ENCODE data around the gene FAM120A. TPM values are rescaled to one million over a fixed set of nuclear protein-coding genes. Genes with fewer than 3 reads are reported as not detected.

Gene FAM120A
- 10 to 100 TPM; 73.8 to 83.0 (median 75.7) TPM for polyA plus RNA-seq (ENCODE audit: insufficient read length in 3 of 3)
- long read RNA-seq, donor 1, full-length matches to known transcripts = 4 of 14 reads
- long read RNA-seq, donor 1, partial matches to known transcripts = 10 of 14 reads
- long read RNA-seq, donor 1, other reads (novel, unspliced or antisense) = 0 of 14 reads
- long read RNA-seq, donor 2, full-length matches to known transcripts = 1 of 1 reads
- long read RNA-seq, donor 2, partial matches to known transcripts = 0 of 1 reads
- long read RNA-seq, donor 2, other reads (novel, unspliced or antisense) = 0 of 1 reads
- long read RNA-seq, donor 3, full-length matches to known transcripts = 13 of 23 reads
- long read RNA-seq, donor 3, partial matches to known transcripts = 10 of 23 reads
- long read RNA-seq, donor 3, other reads (novel, unspliced or antisense) = 0 of 23 reads
- long read RNA-seq, donor 4, full-length matches to known transcripts = 7 of 21 reads
- long read RNA-seq, donor 4, partial matches to known transcripts = 14 of 21 reads
- long read RNA-seq, donor 4, other reads (novel, unspliced or antisense) = 0 of 21 reads
- long read RNA-seq, donor 5 = 0 reads
- long read RNA-seq, donor 6, full-length matches to known transcripts = 2 of 24 reads
- long read RNA-seq, donor 6, partial matches to known transcripts = 22 of 24 reads
- long read RNA-seq, donor 6, other reads (novel, unspliced or antisense) = 0 of 24 reads
- long read RNA-seq, donor 7, full-length matches to known transcripts = 3 of 9 reads
- long read RNA-seq, donor 7, partial matches to known transcripts = 6 of 9 reads
- long read RNA-seq, donor 7, other reads (novel, unspliced or antisense) = 0 of 9 reads
- long read RNA-seq, donor 8, full-length matches to known transcripts = 13 of 37 reads
- long read RNA-seq, donor 8, partial matches to known transcripts = 24 of 37 reads
- long read RNA-seq, donor 8, other reads (novel, unspliced or antisense) = 0 of 37 reads
- long read RNA-seq, donor 9, full-length matches to known transcripts = 7 of 20 reads
- long read RNA-seq, donor 9, partial matches to known transcripts = 13 of 20 reads
- long read RNA-seq, donor 9, other reads (novel, unspliced or antisense) = 0 of 20 reads
- long read RNA-seq, donor 10, full-length matches to known transcripts = 2 of 68 reads
- long read RNA-seq, donor 10, partial matches to known transcripts = 66 of 68 reads
- long read RNA-seq, donor 10, other reads (novel, unspliced or antisense) = 0 of 68 reads
- long read RNA-seq, donor 11, full-length matches to known transcripts = 5 of 23 reads
- long read RNA-seq, donor 11, partial matches to known transcripts = 18 of 23 reads
- long read RNA-seq, donor 11, other reads (novel, unspliced or antisense) = 0 of 23 reads
- long read RNA-seq, donor 12, full-length matches to known transcripts = 2 of 17 reads
- long read RNA-seq, donor 12, partial matches to known transcripts = 15 of 17 reads
- long read RNA-seq, donor 12, other reads (novel, unspliced or antisense) = 0 of 17 reads
- long read RNA-seq, donor 13 = 0 reads
- long read RNA-seq, donor 14, full-length matches to known transcripts = 5 of 41 reads
- long read RNA-seq, donor 14, partial matches to known transcripts = 7 of 41 reads
- long read RNA-seq, donor 14, other reads (novel, unspliced or antisense) = 29 of 41 reads
- long read RNA-seq, donor 15, full-length matches to known transcripts = 2 of 10 reads
- long read RNA-seq, donor 15, partial matches to known transcripts = 8 of 10 reads
- long read RNA-seq, donor 15, other reads (novel, unspliced or antisense) = 0 of 10 reads
- long read RNA-seq, donor 16, full-length matches to known transcripts = 20 of 90 reads
- long read RNA-seq, donor 16, partial matches to known transcripts = 70 of 90 reads
- long read RNA-seq, donor 16, other reads (novel, unspliced or antisense) = 0 of 90 reads

GRCh38 chr9:93450945-93451815, at the start of gene FAM120A:
FAM120A (plus strand) TSS chr9:93451685; CDS start chr9:93451916, 231 bp downstream.
- peak in 8 of 11 donors; percentile 40 to 80 (median 72) for DNase-seq (ENCODE audit: extremely low read depth in 1 of 11, low read depth in 9 of 11, low spot score in 4 of 11)

- DNase-seq (ENCODE audit: extremely low read depth in 1 of 11, low read depth in 9 of 11, low spot score in 4 of 11) = no peak
Measured at GRCh38 chr9:93406371-93406770, 45.1 kb upstream of the FAM120A start.

GRCh38 chr9:93413530-93413929, 38.0 kb upstream of the FAM120A start:
- DNase-seq (ENCODE audit: extremely low read depth in 1 of 11, low read depth in 9 of 11, low spot score in 4 of 11) = no peak

GRCh38 chr9:93415176-93415690, 36.3 kb upstream of the FAM120A start:
- no peak for DNase-seq (ENCODE audit: extremely low read depth in 1 of 11, low read depth in 9 of 11, low spot score in 4 of 11)

GRCh38 chr9:93416530-93417235, 34.8 kb upstream of the FAM120A start:
- DNase-seq (ENCODE audit: extremely low read depth in 1 of 11, low read depth in 9 of 11, low spot score in 4 of 11) = no peak

DNA sequence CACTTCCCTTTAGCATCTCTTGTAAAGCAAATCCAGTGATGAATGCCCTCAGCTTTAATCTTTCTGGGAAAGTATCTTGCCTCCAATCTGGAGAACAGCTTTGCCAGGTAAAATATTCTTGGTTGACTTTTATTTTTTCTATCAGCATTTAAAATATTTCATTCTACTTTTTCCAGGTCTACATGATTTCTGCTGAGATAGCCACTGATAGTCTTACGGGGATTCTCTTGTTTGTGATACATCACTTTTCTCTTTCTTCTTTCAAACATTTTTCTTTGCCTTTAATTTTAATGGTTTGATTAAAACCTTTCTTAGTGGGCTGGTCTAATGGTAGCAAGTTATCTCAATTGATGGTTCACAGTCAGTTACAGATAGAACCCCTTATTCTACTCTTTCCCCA, 33.9 kb upstream of the FAM120A start:
- no peak for DNase-seq (ENCODE audit: extremely low read depth in 1 of 11, low read depth in 9 of 11, low spot score in 4 of 11)

GRCh38 chr9:93419023-93419422, 32.5 kb upstream of the FAM120A start:
- DNase-seq (ENCODE audit: extremely low read depth in 1 of 11, low read depth in 9 of 11, low spot score in 4 of 11) = no peak

- no peak for DNase-seq (ENCODE audit: extremely low read depth in 1 of 11, low read depth in 9 of 11, low spot score in 4 of 11)
Measured at GRCh38 chr9:93422977-93423616, 28.4 kb upstream of the FAM120A start.

DNA sequence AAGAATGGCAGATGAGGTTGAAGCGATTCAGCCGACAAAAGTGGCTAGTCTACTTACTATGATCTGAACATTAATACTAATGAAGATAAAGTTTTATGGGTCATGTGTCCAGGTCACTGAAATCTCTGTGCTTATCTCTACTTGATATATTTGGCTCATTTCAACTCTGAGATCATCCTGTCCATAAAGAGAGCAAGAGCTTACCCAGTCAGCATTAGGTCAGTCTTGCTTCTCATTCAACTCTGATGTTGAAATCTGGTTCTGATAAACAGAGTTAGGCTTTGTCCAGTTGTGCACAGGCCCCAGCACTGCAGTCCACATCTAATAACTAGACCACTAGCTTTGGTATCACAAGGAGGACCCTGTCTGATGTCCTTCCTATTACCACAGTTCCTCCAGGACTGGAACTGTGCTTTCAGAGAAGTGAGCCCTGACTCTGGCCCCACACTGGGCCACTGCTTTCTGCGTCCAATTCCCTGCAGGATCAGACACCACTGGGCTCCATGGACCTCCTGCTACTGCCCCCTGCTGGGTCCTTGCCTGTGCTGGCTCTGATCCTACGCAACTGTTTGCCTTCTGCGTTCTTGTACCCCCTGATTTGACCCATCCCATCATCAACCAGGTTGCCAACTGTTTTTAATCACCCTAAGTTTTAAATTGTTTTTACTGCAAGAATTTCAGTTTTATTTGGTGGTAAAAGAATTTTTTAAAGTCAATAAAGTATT, 23.7 kb upstream of the FAM120A start:
- no peak for DNase-seq (ENCODE audit: extremely low read depth in 1 of 11, low read depth in 9 of 11, low spot score in 4 of 11)

GRCh38 chr9:93431539-93432105, 19.9 kb upstream of the FAM120A start:
- no peak for DNase-seq (ENCODE audit: extremely low read depth in 1 of 11, low read depth in 9 of 11, low spot score in 4 of 11)

DNA sequence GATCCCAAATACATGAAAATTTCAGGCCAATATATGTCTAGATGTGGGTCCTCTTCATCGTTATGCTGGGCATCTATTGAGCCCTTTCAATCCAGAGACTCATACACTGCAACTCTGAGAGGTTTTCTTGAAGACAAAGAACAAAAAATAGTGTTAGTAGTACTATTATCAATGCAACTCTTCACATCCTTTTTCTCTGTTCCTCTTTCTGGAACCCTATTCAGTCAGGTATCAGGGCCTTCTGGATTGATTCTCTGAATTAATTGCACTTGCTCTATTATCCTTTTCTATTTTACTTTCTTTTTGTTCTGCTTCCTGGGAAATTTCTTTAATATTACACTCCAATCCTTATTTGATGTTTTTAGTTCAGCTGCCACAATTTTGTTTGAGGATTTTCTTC, 18.5 kb upstream of the FAM120A start:
- DNase-seq (ENCODE audit: extremely low read depth in 1 of 11, low read depth in 9 of 11, low spot score in 4 of 11) = no peak

DNA sequence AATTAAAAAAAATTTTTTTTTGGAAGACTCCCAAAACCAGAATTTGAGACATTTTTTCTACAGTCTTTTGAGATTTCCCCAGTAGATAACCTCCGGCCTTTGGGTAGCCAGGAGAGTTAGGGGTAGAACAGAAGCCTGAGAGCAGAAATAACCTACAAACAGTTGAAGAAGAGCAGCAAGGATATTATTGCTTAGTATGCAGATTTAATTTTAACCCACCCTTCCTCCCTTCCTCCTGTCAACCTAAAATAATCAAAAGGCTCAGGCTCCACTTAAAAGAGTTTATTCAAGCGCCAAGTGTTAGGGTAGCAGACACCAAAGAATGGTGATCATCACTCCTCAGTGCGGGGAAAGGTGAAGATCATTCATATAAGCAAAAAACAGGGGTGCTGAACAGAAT, 17.4 kb upstream of the FAM120A start:
- DNase-seq (ENCODE audit: extremely low read depth in 1 of 11, low read depth in 9 of 11, low spot score in 4 of 11) = no peak

- DNase-seq (ENCODE audit: extremely low read depth in 1 of 11, low read depth in 9 of 11, low spot score in 4 of 11) = no peak
Measured at GRCh38 chr9:93435386-93435785, 16.1 kb upstream of the FAM120A start.

DNA sequence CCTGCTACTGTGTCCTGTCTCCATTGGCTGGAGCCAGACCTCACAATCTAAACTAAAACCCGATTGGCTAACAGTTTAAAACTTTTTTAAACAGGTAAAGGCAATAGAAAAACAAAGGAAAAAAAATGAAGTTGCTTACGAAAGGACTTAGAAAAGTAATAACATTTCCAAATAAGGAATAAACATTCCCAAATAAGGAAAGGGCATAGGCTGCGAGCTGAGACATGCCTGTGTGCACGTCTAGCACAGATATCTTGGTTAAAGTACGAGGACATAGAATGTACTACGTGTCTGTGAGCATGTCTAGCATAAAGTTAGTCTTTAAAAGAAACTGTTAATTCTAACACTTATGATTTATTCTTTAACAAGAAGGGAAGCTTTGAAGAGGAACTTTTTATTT, 15.3 kb upstream of the FAM120A start:
- no peak for DNase-seq (ENCODE audit: extremely low read depth in 1 of 11, low read depth in 9 of 11, low spot score in 4 of 11)
